Uterus (tissue), 4 donors: Measurements from ENCODE around the gene PTPRN2. TPM values are rescaled to one million over a fixed set of nuclear protein-coding genes. Genes with fewer than 3 reads are reported as not detected.
"Not testable (repeated sequence)": the region's sequence is repeated elsewhere in the genome, so short reads cannot be mapped to it uniquely, and the experiment has no call there.

Experiments
- DNase-seq, 2 donors: peaks; one replicate each; pipeline ENCODE4 v3.0.0-alpha.2; 2019 to 2020
- H3K27ac ChIP-seq, 2 donors: fragments of 200-600 bp; sonication (generic); 1 replicate in 1 of 2; 2 replicates in 1 of 2; pipeline ENCODE4 v1.5.1; 2016 to 2018
- H3K27me3 ChIP-seq, 2 donors: fragments of 200-600 bp; sonication (generic); one replicate each; pipeline ENCODE4 v1.5.1; 2018 to 2019; ENCODE audit warnings: control low read depth in 1 of 2
- H3K36me3 ChIP-seq, 2 donors: fragments of 200-600 bp; sonication (generic); one replicate each; pipeline ENCODE4 v1.5.1; 2019; ENCODE audit warnings: control low read depth in 1 of 2
- H3K4me1 ChIP-seq, 2 donors: fragments of 200-600 bp; sonication (generic); one replicate each; pipeline ENCODE4 v1.5.1; 2018 to 2019; ENCODE audit warnings: control low read depth in 1 of 2
- H3K4me3 ChIP-seq, 2 donors: fragments of 200-600 bp; sonication (generic); 1 replicate in 1 of 2; 2 replicates in 1 of 2; pipeline ENCODE4 v1.5.1; 2018 to 2019; ENCODE audit warnings: mild to moderate bottlenecking in 1 of 2
- H3K9me3 ChIP-seq, 2 donors: fragments of 200-600 bp; sonication (generic); one replicate each; pipeline ENCODE4 v1.5.1; 2019; ENCODE audit warnings: control low read depth in 1 of 2
- POLR2A ChIP-seq, 2 donors: fragments of 450-650 bp; IDR thresholded peaks; one replicate each; pipeline ENCODE4 v1.6.1; 2016; ENCODE audit warnings: antibody characterized with exemption in 2 of 2, mild to moderate bottlenecking in 1 of 2, moderate library complexity in 1 of 2
- intact Hi-C: fragments of 100-400 bp; cut with DNase I; formaldehyde crosslinking; loops from one replicate; pipeline ENCODE4 v1.15.1; 2023; ENCODE audit warnings: low total_unique reads
- total RNA-seq, 4 donors: library from RNA; depleted of rRNA in 3 of 4; stranded (reverse); fragments of >200 nt in 3 of 4; gene quantifications; one replicate each; pipeline versions ENCODE4 v1.1.0 to v1.2.4, GENCODE V29; 2014 to 2023
- TF ChIP-seq, protein P1 (sequence below), 4 experiments: fragments of 200-600 bp in 2 of 4; fragments of 450-650 bp in 2 of 4; sonication (generic) in 2 of 4; IDR thresholded peaks; one replicate each; pipeline ENCODE4 v1.5.1; 2016 to 2019; ENCODE audit warnings: antibody characterized with exemption in 4 of 4, mild to moderate bottlenecking in 2 of 4, moderate library complexity in 1 of 4
- donor health status: DM: yes; HTN: yes; CAD: no.

Gene PTPRN2
- total RNA-seq, 4 donors from 2014 or later: 1.2 to 5.2 (median 2.3) TPM

DNA sequence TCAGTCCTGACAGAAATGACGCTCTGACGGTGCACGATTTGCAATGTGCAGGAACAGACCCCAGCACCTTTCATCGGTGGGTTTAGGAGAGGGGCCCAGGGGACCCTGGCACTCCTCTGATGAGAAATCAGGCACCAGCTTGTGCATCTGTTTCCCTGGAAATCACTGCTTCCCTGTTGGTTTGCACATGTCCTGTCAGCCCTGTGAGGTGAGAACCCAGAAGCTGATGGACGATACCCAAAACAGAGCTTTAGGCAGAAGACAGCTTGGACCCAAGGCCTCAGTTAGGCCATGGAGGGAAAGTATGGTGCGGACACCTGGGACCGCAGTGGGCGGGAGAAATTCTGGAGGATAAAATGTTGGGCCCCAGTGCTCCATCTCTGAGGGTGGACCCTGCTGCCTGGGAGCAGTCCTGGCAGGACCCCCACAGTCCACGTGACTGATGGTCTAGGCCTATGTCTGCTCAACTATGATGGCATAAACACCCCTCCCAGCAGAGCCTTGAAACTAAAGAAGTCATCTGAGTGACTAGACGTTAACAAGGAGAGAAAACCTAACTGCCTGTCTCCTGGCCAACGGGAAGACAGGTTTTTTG is 242.8 kb downstream of the PTPRN2 start:
- Histone ChIP-seq H3K9me3 (no peaks in the 10 kb centered on the region), H3K4me3 (no peak overlapping the region)

GRCh38 chr7:158343936-158344455 is 243.6 kb downstream of the PTPRN2 start:
- H3K4me3 ChIP-seq: no peak overlapping the region
- intact Hi-C loops: no loop called here

More for the DNA sequence above, 242.8 kb downstream of the PTPRN2 start:
- Histone ChIP-seq H3K27ac (no peak overlapping the region), H3K4me1 (no peaks in the 10 kb centered on the region), H3K36me3 (no peaks in the 10 kb centered on the region), H3K27me3 (no peaks in the 10 kb centered on the region)
- DNase-seq: no peak
- no peak for TF ChIP-seq POLR2A (IDR thresholded peaks at IDR 0.05)
- TF ChIP-seq, protein P1, sequence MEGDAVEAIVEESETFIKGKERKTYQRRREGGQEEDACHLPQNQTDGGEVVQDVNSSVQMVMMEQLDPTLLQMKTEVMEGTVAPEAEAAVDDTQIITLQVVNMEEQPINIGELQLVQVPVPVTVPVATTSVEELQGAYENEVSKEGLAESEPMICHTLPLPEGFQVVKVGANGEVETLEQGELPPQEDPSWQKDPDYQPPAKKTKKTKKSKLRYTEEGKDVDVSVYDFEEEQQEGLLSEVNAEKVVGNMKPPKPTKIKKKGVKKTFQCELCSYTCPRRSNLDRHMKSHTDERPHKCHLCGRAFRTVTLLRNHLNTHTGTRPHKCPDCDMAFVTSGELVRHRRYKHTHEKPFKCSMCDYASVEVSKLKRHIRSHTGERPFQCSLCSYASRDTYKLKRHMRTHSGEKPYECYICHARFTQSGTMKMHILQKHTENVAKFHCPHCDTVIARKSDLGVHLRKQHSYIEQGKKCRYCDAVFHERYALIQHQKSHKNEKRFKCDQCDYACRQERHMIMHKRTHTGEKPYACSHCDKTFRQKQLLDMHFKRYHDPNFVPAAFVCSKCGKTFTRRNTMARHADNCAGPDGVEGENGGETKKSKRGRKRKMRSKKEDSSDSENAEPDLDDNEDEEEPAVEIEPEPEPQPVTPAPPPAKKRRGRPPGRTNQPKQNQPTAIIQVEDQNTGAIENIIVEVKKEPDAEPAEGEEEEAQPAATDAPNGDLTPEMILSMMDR (IDR thresholded peaks at IDR 0.05): no peak
- intact Hi-C loops: no loop called here

DNA sequence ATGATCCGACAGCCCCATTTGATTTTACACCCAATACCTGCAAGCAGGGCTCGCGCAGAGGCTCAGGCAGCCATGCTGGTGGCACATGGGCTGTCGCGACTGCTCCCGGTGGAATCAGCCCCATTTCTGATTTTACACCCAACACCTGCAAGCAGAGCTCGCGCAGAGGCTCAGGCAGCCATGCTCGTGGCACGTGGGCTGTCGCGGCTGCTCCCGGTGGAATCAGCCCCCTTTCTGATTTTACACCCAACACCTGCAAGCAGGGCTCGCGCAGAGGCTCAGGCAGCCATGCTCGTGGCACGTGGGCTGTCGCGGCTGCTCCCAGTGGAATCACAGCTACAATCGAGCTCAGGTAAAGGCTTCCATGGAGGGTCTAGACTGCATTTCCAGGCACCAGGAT is 244.1 kb downstream of the PTPRN2 start:
- DNase-seq: no peak
- intact Hi-C loops: no loop called here
- H3K4me3 ChIP-seq: no peak overlapping the region

More at GRCh38 chr7:158343936-158344455, 243.6 kb downstream of the PTPRN2 start:
- no peaks in the 10 kb centered on the region for H3K9me3 ChIP-seq
- H3K36me3 ChIP-seq: no peaks in the 10 kb centered on the region
- DNase-seq: no peak
- no peaks in the 10 kb centered on the region for H3K4me1 ChIP-seq
- TF ChIP-seq, protein P1 (IDR thresholded peaks at IDR 0.05): no peak
- no peak for TF ChIP-seq POLR2A (IDR thresholded peaks at IDR 0.05)
- no peaks in the 10 kb centered on the region for H3K27me3 ChIP-seq
- H3K27ac ChIP-seq: no peak overlapping the region

GRCh38 chr7:158341097-158341496 is 246.5 kb downstream of the PTPRN2 start:
- H3K9me3 ChIP-seq, H3K36me3 ChIP-seq, H3K27me3 ChIP-seq, H3K27ac ChIP-seq, intact Hi-C loops, H3K4me3 ChIP-seq, DNase-seq, H3K4me1 ChIP-seq: not testable (repeated sequence)

More for the DNA sequence above, 244.1 kb downstream of the PTPRN2 start:
- no peak for TF ChIP-seq POLR2A (IDR thresholded peaks at IDR 0.05)
- TF ChIP-seq, protein P1 (IDR thresholded peaks at IDR 0.05): no peak
- H3K27me3 ChIP-seq: no peaks in the 10 kb centered on the region
- H3K27ac ChIP-seq: no peak overlapping the region
- no peaks in the 10 kb centered on the region for H3K36me3 ChIP-seq
- no peaks in the 10 kb centered on the region for H3K9me3 ChIP-seq
- H3K4me1 ChIP-seq: no peaks in the 10 kb centered on the region

GRCh38 chr7:158336952-158337351 is 250.7 kb downstream of the PTPRN2 start:
- H3K4me1 ChIP-seq, DNase-seq, H3K27me3 ChIP-seq, H3K9me3 ChIP-seq, intact Hi-C loops, H3K4me3 ChIP-seq, H3K36me3 ChIP-seq, H3K27ac ChIP-seq: not testable (repeated sequence)

GRCh38 chr7:158332516-158332915 is 255.1 kb downstream of the PTPRN2 start:
- intact Hi-C loops, H3K9me3 ChIP-seq, H3K27me3 ChIP-seq, H3K4me3 ChIP-seq, H3K4me1 ChIP-seq, H3K36me3 ChIP-seq, DNase-seq, H3K27ac ChIP-seq: not testable (repeated sequence)

DNA sequence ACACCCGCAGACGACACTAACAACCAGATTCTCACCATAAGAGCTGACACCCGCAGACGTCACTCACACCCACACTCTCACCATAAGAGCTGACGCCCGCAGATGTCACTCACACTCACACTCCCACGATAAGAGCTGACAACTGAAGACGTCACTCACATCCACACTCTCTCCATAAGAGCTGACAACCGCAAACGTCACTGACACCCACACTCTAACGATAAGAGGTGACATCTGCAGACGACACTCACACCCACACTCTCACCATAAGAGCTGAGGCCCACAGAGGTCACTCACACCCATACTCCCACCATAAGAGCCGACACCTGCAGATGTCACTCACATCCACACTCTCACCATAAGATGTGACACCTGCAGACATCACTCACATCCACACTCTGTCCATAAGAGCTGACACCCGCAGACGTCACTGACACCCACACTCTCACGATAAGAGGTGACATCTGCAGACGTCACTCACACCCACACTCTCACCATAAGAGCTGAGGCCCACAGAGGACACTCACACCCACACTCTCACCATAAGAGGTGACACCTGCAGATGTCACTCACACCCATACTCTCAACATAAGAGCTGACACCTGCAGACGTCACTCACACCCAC is 255.7 kb downstream of the PTPRN2 start:
- H3K27ac ChIP-seq, intact Hi-C loops, H3K9me3 ChIP-seq, H3K27me3 ChIP-seq, DNase-seq, H3K36me3 ChIP-seq, H3K4me3 ChIP-seq, H3K4me1 ChIP-seq: not testable (repeated sequence)
